HEK293T (cell line): ENCODE measurements around the gene RELT.

Experiments
- BHLHE40 ChIP-seq: fragments of 450-650 bp; IDR thresholded peaks from 2 replicates; pipeline ENCODE4 v1.6.1; 2016; ENCODE audit warnings: mild to moderate bottlenecking, moderate library complexity, borderline replicate concordance
- ELF4 ChIP-seq: fragments of 450-650 bp; IDR thresholded peaks from 2 replicates; pipeline ENCODE4 v1.6.1; 2017; ENCODE audit warnings: antibody characterized with exemption
- FOXA1 ChIP-seq: fragments of 450-650 bp; IDR thresholded peaks from 2 replicates; pipeline ENCODE4 v1.6.1; 2016; ENCODE audit warnings: mild to moderate bottlenecking
- FOXK2 ChIP-seq: fragments of 450-650 bp; IDR thresholded peaks from 2 replicates; pipeline ENCODE4 v1.6.1; 2016; ENCODE audit warnings: mild to moderate bottlenecking
- FOXM1 ChIP-seq: fragments of 450-650 bp; IDR thresholded peaks from 2 replicates; pipeline ENCODE4 v1.6.1; 2017; ENCODE audit warnings: mild to moderate bottlenecking, borderline replicate concordance
- L3MBTL2 ChIP-seq: fragments of 450-650 bp; conservative IDR thresholded peaks from 2 replicates; pipeline ENCODE4 v1.6.1; 2016; ENCODE audit warnings: mild to moderate bottlenecking
- NFRKB ChIP-seq: fragments of 450-650 bp; IDR thresholded peaks from 2 replicates; pipeline ENCODE4 v1.6.1; 2016; ENCODE audit warnings: mild to moderate bottlenecking, moderate library complexity
- PKNOX1 ChIP-seq: fragments of 450-650 bp; IDR thresholded peaks from 2 replicates; pipeline ENCODE4 v1.6.1; 2016
- SP1 ChIP-seq: fragments of 450-650 bp; IDR thresholded peaks from 2 replicates; pipeline ENCODE4 v1.6.1; 2017
- SUZ12 ChIP-seq: fragments of 450-650 bp; IDR thresholded peaks from 2 replicates; pipeline ENCODE4 v1.6.1; 2016; ENCODE audit warnings: mild to moderate bottlenecking
- TARDBP ChIP-seq: fragments of 450-650 bp; IDR thresholded peaks from 2 replicates; pipeline ENCODE4 v1.6.1; 2016
- ZNF384 ChIP-seq: fragments of 450-650 bp; IDR thresholded peaks from 2 replicates; pipeline ENCODE4 v1.6.1; 2016

GRCh38 chr11:73416786-73417185 lies 40.6 kb downstream of the RELT start:
- TF ChIP-seq L3MBTL2, result no peak
- TF ChIP-seq PKNOX1, result no peak
- TF ChIP-seq SUZ12, result no peak
- no peak for TF ChIP-seq ZNF384
- no peak for TF ChIP-seq BHLHE40
- no peak for TF ChIP-seq FOXA1
- no peak for TF ChIP-seq TARDBP
- no peak for TF ChIP-seq NFRKB
- TF ChIP-seq FOXM1, result no peak
- no peak for TF ChIP-seq SP1
- no peak for TF ChIP-seq FOXK2
- no peak for TF ChIP-seq ELF4
